WI38 (cell line): ENCODE data around the gene ZNG1A.

Experiments used
- H3K4me3 ChIP-seq: 2 replicates; pipeline ENCODE4 v1.5.1; 2011; ENCODE audit warnings: low read depth, mild to moderate bottlenecking, control low read depth, low read length

Gene ZNG1A

DNA sequence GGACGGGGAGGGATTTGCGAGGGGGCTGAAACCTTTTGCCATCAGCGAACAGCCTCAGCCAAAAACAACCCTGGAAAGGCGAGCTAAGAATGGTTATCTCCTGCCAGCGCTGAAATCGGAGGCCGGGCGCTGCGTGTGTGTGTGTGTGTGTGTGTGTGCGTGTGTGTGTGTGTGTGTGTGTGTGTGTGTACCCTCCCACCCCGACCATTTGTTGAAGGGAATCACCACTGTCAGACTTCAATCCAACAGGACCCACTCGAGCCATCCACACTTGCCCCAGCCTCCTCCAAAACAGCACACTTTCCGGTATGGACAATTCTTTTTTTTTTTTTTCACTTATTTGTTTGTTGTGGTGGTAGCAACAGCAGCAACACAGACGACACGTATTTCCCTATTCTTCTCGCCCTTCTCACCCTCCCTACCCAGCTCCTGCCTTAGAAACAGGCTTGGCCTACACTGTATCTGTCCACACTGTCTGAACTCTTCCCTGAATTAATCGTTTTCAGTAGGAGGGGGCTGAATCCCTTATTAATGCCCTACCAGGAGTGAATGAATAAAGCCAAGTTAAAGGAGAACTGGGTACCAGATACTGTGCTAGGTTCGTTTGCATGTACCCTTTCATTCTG, 104.8 kb downstream of the ZNG1A start:
- H3K4me3 ChIP-seq: peak overlapping the region; percentile 58

GRCh38 chr9:73076-73899, 105.6 kb downstream of the ZNG1A start:
- peak overlapping the region; percentile 58 for H3K4me3 ChIP-seq
